IPS-20b (cell line): ENCODE results near the gene VPS8.
A peak's percentile ranks its signal among the peaks of the same experiment; 100 is the strongest.

Experiments used
- H3K27ac ChIP-seq: one replicate; pipeline ENCODE4 v1.5.1; 2013; ENCODE audit warnings: low read length
- H3K27me3 ChIP-seq: 2 replicates; pipeline ENCODE4 v1.6.1; 2013; ENCODE audit warnings: mild to moderate bottlenecking, low read length, inconsistent platforms; ENCODE audit not compliant: insufficient read depth
- H3K36me3 ChIP-seq: 2 replicates; pipeline ENCODE4 v1.6.1; 2013; ENCODE audit warnings: low read depth, mild to moderate bottlenecking, inconsistent platforms, low read length, moderate library complexity; ENCODE audit not compliant: insufficient read depth
- H3K4me1 ChIP-seq: 2 replicates; pipeline ENCODE4 v1.6.1; 2013; ENCODE audit warnings: mild to moderate bottlenecking, control low read depth, inconsistent platforms, low read length, moderate library complexity; ENCODE audit not compliant: insufficient read depth
- H3K4me3 ChIP-seq: 2 replicates; pipeline ENCODE4 v1.5.1; 2013; ENCODE audit warnings: mild to moderate bottlenecking, low read length, inconsistent platforms
- H3K9ac ChIP-seq: 2 replicates; pipeline ENCODE4 v1.6.1; 2013; ENCODE audit warnings: low read depth, mild to moderate bottlenecking, inconsistent platforms, low read length, moderate library complexity
- H3K9me3 ChIP-seq: 2 replicates; pipeline ENCODE4 v1.6.1; 2013; ENCODE audit warnings: mild to moderate bottlenecking, low read depth, low read length, inconsistent platforms; ENCODE audit not compliant: insufficient read depth

VPS8 gene

GRCh38 chr3:184910664-184911063 is 98.7 kb downstream of the VPS8 start:
- H3K27ac ChIP-seq: peak overlapping the region; percentile 93
- H3K4me1 ChIP-seq: peaks cover 69% of the 10 kb centered on the region
- H3K36me3 ChIP-seq: no peaks in the 10 kb centered on the region
- H3K9ac ChIP-seq: peak overlapping the region; percentile 72; the same call in 1 of the 2 replicates
- H3K27me3 ChIP-seq: no peaks in the 10 kb centered on the region
- no peaks in the 10 kb centered on the region for H3K9me3 ChIP-seq
- H3K4me3 ChIP-seq: peak overlapping the region; percentile 55; the same call in 1 of the 2 replicates

- Histone ChIP-seq H3K9ac (peak overlapping the region; percentile 72), H3K36me3 (no peaks in the 10 kb centered on the region), H3K27me3 (no peaks in the 10 kb centered on the region), H3K4me1 (peaks cover 64% of the 10 kb centered on the region), H3K9me3 (no peaks in the 10 kb centered on the region), H3K4me3 (peak overlapping the region; percentile 55), H3K27ac (peak overlapping the region; percentile 93)
These were observed 99.6 kb downstream of the VPS8 start for GRCh38 chr3:184911570-184911969.

GRCh38 chr3:184912163-184912562 is 100.2 kb downstream of the VPS8 start:
- Histone ChIP-seq H3K9ac (peak overlapping the region; percentile 60; the same call in 1 of the 2 replicates), H3K36me3 (no peaks in the 10 kb centered on the region), H3K4me1 (peaks cover 58% of the 10 kb centered on the region), H3K27me3 (no peaks in the 10 kb centered on the region), H3K9me3 (no peaks in the 10 kb centered on the region), H3K4me3 (peak overlapping the region; percentile 55; the same call in 1 of the 2 replicates), H3K27ac (peak overlapping the region; percentile 93)

- Histone ChIP-seq H3K9ac (no peak overlapping the region), H3K4me3 (no peak overlapping the region), H3K27me3 (no peaks in the 10 kb centered on the region), H3K36me3 (no peaks in the 10 kb centered on the region), H3K4me1 (peaks cover 42% of the 10 kb centered on the region), H3K9me3 (no peaks in the 10 kb centered on the region), H3K27ac (no peak overlapping the region)
These were observed 102.7 kb downstream of the VPS8 start for GRCh38 chr3:184914628-184915027.

- no peak overlapping the region; the same call in 1 of the 2 replicates for H3K9ac ChIP-seq
- H3K36me3 ChIP-seq: peaks cover 15% of the 10 kb centered on the region
- H3K27ac ChIP-seq: no peak overlapping the region
- no peaks in the 10 kb centered on the region for H3K9me3 ChIP-seq
- H3K27me3 ChIP-seq: no peaks in the 10 kb centered on the region
- peaks cover 8% of the 10 kb centered on the region; the same call in 1 of the 2 replicates for H3K4me1 ChIP-seq
- H3K4me3 ChIP-seq: no peak overlapping the region; the same call in 1 of the 2 replicates
These were observed 106.8 kb downstream of the VPS8 start for GRCh38 chr3:184918750-184919149.

- Histone ChIP-seq H3K27ac (no peak overlapping the region), H3K4me3 (no peak overlapping the region), H3K9ac (no peak overlapping the region), H3K36me3 (peaks cover 15% of the 10 kb centered on the region), H3K9me3 (no peaks in the 10 kb centered on the region), H3K27me3 (no peaks in the 10 kb centered on the region), H3K4me1 (peaks cover 8% of the 10 kb centered on the region; the same call in 1 of the 2 replicates)
These were observed 107.7 kb downstream of the VPS8 start for GRCh38 chr3:184919651-184920050.

- Histone ChIP-seq H3K27me3 (no peaks in the 10 kb centered on the region), H3K4me3 (no peak overlapping the region), H3K4me1 (no peaks in the 10 kb centered on the region), H3K36me3 (peaks cover 32% of the 10 kb centered on the region), H3K9me3 (no peaks in the 10 kb centered on the region), H3K9ac (no peak overlapping the region), H3K27ac (no peak overlapping the region)
These were observed 112.6 kb downstream of the VPS8 start for GRCh38 chr3:184924547-184924946.

GRCh38 chr3:184927796-184928315 is 115.9 kb downstream of the VPS8 start:
- Histone ChIP-seq H3K27me3 (no peaks in the 10 kb centered on the region), H3K27ac (no peak overlapping the region), H3K9ac (no peak overlapping the region), H3K4me1 (no peaks in the 10 kb centered on the region; the same call in 1 of the 2 replicates), H3K36me3 (peaks cover 35% of the 10 kb centered on the region), H3K9me3 (no peaks in the 10 kb centered on the region), H3K4me3 (no peak overlapping the region)

- no peak overlapping the region for H3K27ac ChIP-seq
- no peaks in the 10 kb centered on the region for H3K27me3 ChIP-seq
- no peaks in the 10 kb centered on the region for H3K9me3 ChIP-seq
- peaks cover 19% of the 10 kb centered on the region; the same call in 1 of the 2 replicates for H3K36me3 ChIP-seq
- no peaks in the 10 kb centered on the region; the same call in 1 of the 2 replicates for H3K4me1 ChIP-seq
- no peak overlapping the region for H3K9ac ChIP-seq
- H3K4me3 ChIP-seq: no peak overlapping the region
These were observed 120.8 kb downstream of the VPS8 start for GRCh38 chr3:184932777-184933176.

- no peaks in the 10 kb centered on the region for H3K27me3 ChIP-seq
- H3K36me3 ChIP-seq: no peaks in the 10 kb centered on the region; the same call in 1 of the 2 replicates
- peaks cover 6% of the 10 kb centered on the region; the same call in 1 of the 2 replicates for H3K4me1 ChIP-seq
- H3K9ac ChIP-seq: no peak overlapping the region
- no peaks in the 10 kb centered on the region for H3K9me3 ChIP-seq
- H3K27ac ChIP-seq: no peak overlapping the region
- no peak overlapping the region for H3K4me3 ChIP-seq
These were observed 125.6 kb downstream of the VPS8 start for GRCh38 chr3:184937611-184938010.

- H3K9me3 ChIP-seq: no peaks in the 10 kb centered on the region
- H3K4me3 ChIP-seq: no peak overlapping the region
- H3K9ac ChIP-seq: no peak overlapping the region
- peaks cover 14% of the 10 kb centered on the region; the same call in 1 of the 2 replicates for H3K4me1 ChIP-seq
- no peaks in the 10 kb centered on the region for H3K27me3 ChIP-seq
- H3K36me3 ChIP-seq: no peaks in the 10 kb centered on the region; the same call in 1 of the 2 replicates
- H3K27ac ChIP-seq: no peak overlapping the region
These were observed 129.4 kb downstream of the VPS8 start for GRCh38 chr3:184941408-184941807.

GRCh38 chr3:184942735-184943134 is 130.8 kb downstream of the VPS8 start:
- H3K4me3 ChIP-seq: no peak overlapping the region
- no peak overlapping the region for H3K9ac ChIP-seq
- H3K27ac ChIP-seq: no peak overlapping the region

More at GRCh38 chr3:184942735-184943134, 130.8 kb downstream of the VPS8 start:
- Histone ChIP-seq H3K9me3 (no peaks in the 10 kb centered on the region), H3K4me1 (peaks cover 14% of the 10 kb centered on the region; the same call in 1 of the 2 replicates), H3K36me3 (no peaks in the 10 kb centered on the region), H3K27me3 (no peaks in the 10 kb centered on the region)
